Measurements from ENCODE around the gene HUWE1.

The HUWE1 gene

DNA sequence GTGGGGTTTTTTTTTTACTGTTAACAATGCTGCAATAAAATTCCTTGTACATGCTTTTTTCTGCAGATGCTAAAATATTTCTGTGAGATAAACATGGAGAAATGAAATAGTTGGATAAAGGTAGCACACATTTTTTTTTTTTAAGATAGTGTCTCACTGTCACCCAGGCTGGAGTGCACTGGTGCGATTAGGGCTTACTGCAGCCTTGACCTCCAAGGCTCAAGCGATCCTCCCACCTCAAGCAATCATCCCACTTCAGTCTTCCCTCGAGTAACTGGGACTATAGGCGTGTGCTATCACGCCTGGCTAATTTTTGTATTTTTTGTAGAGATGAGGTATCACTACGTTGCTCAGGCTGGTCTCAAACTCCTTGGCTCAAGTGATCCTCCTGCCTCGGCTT, 1.8 kb upstream of the HUWE1 start:
- no peak for DNase-seq (ENCODE audit: low spot score)

- DNase-seq (ENCODE audit: low spot score): no peak
Measured at GRCh38 chrX:53685711-53686110, 808 bp downstream of the HUWE1 start.

DNA sequence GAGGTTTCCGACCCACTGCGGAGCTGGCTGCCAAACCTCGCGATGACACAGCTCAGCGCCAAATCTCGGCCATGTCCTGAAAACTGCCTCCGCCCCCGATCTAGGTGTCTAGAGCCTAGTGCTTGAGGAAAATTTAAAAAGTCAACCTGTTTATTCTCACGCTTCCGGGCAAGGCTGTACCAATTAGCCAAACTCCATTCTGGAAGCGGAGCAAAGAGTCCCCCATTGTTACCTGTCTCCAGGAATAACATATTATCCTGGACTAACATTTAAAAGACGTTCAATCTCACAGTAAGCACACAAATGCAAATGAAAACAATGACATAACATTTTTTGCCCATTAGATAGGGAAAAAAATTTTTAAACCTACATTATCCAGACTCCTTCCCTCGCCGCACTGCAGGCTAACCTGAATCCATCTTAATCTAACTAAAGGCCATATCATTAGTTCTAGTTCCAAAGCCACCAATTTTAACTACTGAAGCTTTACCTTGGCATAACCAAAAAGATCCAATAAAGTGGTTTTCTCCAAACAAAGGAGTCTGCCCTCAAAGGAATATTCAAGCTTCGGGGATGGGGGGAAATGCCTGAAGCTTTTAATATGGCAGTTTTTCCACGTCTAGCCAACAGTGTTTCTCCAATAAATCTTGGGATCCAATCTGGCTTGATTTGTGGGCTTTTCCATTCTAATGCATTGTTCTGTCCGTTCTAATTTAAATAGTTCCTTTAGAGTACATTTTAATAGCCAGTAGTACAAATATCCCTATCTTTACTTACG, 1.9 kb downstream of the HUWE1 start:
- no peak for DNase-seq (ENCODE audit: low spot score)

DNA sequence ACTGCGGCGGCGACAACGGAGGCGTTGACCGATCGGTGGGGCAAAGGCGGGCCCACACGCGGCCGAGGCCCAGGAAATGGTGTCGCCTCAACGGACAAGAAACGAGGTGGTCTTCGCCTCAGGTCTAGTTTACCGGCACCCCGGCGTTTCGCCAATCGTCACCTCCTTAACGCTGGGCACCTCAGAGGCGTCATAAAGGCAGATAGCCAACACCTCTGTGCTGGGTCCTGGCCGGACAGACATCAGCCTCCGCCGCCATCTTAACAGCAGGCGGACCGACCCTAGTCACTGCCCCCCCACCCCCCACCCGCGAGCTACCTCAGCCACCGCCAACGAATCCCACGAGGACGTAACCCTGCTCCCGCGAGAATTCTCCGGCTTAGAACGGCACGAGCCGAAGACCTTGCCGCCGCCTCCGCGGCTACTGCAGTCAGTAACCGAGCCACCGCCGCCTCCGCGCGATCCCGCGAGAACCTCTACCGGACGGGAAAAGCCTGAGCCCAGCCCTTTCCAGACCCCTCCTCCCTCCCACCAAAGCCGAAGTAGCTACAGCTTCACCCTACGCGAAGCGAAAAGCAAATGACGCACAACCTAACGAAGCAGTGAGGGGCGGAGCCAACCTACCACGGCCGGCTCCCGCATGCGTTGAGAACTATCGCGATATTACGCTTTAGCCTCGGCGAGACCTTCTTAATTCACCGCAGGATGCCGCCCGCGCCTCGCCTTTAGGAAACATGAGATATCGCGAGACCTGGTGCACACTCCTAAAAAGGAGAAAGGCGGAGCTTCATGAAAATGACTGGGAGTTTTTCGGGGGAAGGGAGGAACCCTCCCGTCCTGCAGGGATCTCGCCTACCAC, 2.7 kb downstream of the HUWE1 start:
- DNase-seq (ENCODE audit: low spot score): peak; percentile 73

DNA sequence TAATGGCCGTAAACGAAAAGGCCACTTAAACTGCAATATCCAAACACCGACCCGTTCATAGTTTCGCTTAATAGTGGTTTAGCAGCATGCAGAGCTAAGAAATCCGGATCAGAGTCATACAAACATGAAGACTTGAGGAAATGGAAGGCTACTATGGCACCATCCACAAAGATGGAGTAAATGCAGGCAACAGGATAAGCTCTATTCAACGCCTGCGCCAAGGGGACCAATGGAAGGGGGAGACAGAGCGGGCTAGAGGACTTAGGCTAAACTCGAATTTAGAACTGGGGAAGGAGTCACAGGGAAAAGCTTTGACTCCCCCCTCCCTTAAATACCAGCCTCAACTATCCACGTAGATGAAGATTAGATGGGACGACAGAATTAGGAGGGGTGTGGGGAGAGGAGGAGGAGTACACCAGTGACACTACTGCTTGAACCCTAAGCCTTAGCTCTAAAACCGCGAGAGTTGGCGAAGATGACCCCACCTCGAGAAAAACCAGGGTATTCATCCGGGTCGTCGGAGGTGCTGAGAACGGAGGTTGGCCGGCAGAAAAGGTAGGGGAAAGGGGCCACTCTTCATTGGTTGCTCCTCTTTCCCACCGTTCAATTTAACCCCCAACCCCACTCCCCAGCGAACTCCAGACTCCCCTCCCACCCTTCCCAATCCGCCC, 3.5 kb downstream of the HUWE1 start:
- peak; percentile 33 for DNase-seq (ENCODE audit: low spot score)

DNA sequence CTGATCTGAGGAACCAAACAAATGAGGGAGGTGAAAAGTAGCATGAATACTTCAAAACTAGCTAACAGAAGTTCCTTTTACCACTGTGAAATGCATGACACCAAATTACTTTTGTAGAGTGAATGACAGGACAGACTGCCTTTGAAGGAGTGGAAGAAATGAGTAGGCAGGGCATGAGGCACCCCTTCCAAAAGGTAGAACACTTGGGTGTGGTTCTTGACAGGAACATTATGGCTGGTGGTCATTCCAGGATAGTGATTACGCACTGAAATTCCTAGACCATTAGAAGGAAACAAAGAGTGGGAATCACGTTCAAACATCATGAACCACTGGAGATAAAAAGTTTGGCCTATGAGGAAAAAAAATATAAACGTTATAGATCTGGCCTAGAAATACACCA, 4.9 kb downstream of the HUWE1 start:
- no peak for DNase-seq (ENCODE audit: low spot score)

DNA sequence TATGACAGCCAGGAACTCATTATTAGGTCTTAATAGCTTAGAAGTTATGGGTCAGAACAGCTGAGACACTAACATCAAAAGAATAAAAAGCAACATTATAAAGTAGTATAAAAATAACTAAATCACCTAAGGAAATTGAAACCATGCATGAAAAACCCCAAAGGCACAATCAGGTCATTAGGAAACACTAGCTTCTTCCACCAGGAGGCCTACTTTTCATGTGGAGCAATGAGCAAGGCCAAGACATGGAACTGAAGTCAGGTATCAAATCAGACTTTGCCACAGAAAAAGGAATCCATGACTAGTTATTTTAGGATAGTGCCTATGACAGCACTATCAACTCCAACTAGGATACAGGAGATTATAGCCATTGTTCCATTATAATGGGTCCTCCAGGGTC, 7.9 kb downstream of the HUWE1 start:
- no peak for DNase-seq (ENCODE audit: low spot score)

GRCh38 chrX:53677286-53677685, 9.2 kb downstream of the HUWE1 start:
- no peak for DNase-seq (ENCODE audit: low spot score)

DNA sequence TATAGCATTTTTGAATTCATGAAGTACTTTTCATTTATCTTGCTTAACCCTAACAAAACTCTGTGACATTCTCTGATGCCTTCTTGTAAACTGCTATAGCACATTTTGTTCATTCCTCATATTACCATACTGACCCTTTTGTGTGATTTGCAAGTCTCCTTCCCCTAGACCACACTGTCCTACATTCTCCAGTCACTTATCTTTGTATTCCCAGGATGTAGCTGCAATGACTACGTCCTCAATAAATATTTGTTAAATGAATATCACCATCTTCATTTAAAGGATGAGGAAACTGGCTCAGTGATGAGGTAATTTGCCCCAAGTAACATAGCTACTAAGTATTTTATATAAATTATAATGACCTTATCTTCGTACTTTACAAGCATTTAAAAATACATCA, 11.9 kb downstream of the HUWE1 start:
- DNase-seq (ENCODE audit: low spot score): no peak

GRCh38 chrX:53669258-53669657, 17.3 kb downstream of the HUWE1 start:
- DNase-seq (ENCODE audit: low spot score): no peak

- DNase-seq (ENCODE audit: low spot score): no peak
Measured at GRCh38 chrX:53666171-53666570, 20.3 kb downstream of the HUWE1 start.

GRCh38 chrX:53660004-53660403, 26.5 kb downstream of the HUWE1 start:
- DNase-seq (ENCODE audit: low spot score): no peak

GRCh38 chrX:53659039-53659438, 27.5 kb downstream of the HUWE1 start:
- DNase-seq (ENCODE audit: low spot score): no peak

GRCh38 chrX:53656845-53657244, 29.7 kb downstream of the HUWE1 start:
- DNase-seq (ENCODE audit: low spot score): no peak

GRCh38 chrX:53654376-53654775, 32.1 kb downstream of the HUWE1 start:
- DNase-seq (ENCODE audit: low spot score): no peak

DNA sequence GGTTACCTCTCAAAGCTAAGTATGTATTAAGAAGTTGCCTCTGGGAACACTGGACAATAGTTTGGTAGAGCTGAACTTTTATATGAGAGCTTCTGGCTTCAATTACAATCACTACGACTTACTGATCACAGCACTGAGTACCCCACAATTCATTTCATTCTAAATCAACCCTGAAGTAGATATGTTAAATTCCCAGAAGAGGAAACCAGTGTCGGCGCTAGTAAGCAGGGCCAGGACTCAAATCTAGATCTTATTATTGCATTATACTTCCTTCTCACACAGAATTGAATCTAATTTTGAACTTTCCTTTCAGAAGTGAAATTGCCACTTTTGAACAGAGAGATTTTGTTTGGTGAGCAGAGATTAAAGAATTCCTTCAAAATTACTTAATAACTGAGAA, 41.8 kb downstream of the HUWE1 start:
- DNase-seq (ENCODE audit: low spot score): no peak

DNA sequence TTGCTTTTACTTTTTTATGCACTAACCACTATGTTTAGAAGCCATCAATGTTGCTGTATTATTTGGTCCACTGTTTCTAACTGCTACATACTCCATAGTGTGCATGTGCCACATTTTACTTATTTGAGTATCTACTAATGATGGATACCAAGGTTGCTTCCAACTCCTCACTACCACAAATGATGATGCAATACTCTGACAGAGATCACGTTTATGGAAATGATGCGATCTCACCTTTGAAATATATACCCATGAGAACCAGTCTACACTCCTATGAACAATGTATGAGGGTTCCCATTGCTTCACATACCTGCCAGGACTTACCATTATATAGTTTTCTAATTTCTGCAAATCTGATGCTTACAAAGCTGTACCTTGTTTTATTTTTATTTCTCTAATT, 44.2 kb downstream of the HUWE1 start:
- no peak for DNase-seq (ENCODE audit: low spot score)

DNA sequence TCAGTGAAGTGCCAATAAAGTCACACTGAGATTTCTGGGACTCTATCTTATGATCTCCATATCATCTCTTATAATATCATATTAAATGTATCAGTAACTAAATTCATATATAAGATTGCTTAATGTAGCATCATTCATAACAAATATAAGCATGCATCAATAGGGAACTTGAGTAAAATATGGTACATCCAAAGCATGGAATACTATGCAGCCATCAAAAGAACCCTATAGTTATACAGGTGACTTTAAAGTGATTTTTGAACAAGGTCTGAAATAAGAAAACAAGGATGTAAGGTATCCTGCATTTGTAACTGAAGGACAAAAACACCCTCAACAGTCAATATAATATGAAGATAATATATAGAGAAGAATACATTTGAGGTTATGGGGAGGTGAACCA, 47.3 kb downstream of the HUWE1 start:
- no peak for DNase-seq (ENCODE audit: low spot score)

DNA sequence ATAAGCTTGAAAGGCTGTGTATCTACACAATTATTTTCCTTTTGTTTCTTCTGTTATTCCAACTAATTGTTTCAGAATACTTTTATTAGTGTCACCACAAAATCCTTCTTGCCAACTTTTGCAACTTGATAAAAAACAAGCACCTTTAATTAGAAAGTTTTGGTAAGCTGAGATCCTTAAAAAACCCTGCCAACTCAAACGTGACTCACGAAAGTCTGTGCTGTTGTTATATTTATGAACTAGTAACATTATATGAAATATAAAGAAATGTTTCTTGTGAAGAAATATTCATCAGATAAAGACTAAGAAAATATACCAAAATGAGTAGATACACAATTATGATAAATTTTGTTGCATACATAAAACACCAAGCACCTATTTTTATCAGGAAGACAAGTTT, 49.0 kb downstream of the HUWE1 start:
- DNase-seq (ENCODE audit: low spot score): no peak

DNA sequence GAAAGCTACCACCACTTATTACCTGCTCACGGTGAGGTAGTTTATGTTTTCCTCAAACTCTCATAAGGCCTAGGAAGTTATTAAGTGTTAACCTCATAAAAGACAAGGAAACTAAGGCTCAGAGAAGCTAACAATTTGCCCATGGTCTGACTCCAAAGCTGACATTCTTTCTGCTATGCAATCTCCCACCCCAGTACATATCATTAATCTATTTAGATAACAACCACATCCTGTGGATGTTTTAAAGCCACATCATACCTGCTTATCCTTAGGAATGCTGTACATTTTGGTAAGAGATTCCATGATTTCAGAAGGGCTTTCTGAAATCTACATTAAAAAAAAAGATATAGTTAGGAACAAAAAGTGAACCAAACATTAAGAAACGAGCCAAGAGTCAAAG, 55.4 kb downstream of the HUWE1 start:
- peak; percentile 6 for DNase-seq (ENCODE audit: low spot score)

DNA sequence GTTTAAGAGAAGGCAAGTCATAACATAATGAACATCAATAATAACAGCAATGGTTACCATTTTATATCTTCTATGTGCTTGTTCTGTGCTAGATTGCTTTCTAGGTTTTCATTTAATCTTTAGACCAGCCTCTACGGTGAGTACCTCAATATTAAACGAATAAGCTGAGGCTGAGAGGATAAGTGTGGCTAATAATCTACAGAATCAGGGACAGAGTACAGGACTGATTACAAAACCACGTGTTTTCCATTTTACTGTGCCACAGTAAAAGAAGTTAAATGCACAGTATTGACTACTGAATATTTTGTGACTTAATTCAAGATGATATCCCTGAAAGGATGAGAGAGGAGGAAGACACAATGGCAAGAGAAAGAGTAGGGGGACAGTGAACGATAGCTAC, 56.3 kb downstream of the HUWE1 start:
- DNase-seq (ENCODE audit: low spot score): no peak

GRCh38 chrX:53622431-53622830, 64.1 kb downstream of the HUWE1 start:
- no peak for DNase-seq (ENCODE audit: low spot score)

DNA sequence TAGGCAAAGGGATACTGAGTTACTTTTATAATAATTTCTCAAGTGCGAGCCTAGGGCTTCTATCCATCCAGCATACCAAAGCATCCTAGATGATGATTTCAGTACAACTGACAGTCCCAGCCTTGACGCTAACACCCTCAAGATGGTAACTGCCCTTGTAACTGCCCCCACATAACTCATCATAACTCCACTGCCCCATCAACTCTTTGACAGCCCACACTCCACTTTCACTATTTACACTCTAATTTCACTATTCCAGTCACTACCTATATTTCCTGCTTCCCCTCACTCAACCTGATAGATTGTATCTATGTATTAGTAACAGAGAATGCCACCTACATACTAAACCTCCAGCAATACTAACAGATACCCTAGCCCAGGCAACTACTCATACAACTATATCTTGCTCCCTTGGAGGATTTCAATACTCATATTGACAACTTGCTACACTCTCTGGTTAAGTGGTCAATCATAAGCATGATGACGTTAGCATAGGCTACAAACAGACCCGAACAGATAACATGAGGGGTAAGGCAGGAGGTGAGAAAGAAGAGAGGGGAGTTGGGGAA, 65.0 kb downstream of the HUWE1 start:
- DNase-seq (ENCODE audit: low spot score): no peak

Measured in hepatic stellate cell (primary cell).